IPS DF 19.7 (cell line): ENCODE results near the gene SPEF2.
A peak's percentile ranks its signal among the peaks of the same experiment; 100 is the strongest.

Experiments
- DNase-seq: peaks from one replicate; pipeline ENCODE4 v3.0.0-alpha.2; 2013; ENCODE audit warnings: low read depth, low spot score

Gene SPEF2, protein sequence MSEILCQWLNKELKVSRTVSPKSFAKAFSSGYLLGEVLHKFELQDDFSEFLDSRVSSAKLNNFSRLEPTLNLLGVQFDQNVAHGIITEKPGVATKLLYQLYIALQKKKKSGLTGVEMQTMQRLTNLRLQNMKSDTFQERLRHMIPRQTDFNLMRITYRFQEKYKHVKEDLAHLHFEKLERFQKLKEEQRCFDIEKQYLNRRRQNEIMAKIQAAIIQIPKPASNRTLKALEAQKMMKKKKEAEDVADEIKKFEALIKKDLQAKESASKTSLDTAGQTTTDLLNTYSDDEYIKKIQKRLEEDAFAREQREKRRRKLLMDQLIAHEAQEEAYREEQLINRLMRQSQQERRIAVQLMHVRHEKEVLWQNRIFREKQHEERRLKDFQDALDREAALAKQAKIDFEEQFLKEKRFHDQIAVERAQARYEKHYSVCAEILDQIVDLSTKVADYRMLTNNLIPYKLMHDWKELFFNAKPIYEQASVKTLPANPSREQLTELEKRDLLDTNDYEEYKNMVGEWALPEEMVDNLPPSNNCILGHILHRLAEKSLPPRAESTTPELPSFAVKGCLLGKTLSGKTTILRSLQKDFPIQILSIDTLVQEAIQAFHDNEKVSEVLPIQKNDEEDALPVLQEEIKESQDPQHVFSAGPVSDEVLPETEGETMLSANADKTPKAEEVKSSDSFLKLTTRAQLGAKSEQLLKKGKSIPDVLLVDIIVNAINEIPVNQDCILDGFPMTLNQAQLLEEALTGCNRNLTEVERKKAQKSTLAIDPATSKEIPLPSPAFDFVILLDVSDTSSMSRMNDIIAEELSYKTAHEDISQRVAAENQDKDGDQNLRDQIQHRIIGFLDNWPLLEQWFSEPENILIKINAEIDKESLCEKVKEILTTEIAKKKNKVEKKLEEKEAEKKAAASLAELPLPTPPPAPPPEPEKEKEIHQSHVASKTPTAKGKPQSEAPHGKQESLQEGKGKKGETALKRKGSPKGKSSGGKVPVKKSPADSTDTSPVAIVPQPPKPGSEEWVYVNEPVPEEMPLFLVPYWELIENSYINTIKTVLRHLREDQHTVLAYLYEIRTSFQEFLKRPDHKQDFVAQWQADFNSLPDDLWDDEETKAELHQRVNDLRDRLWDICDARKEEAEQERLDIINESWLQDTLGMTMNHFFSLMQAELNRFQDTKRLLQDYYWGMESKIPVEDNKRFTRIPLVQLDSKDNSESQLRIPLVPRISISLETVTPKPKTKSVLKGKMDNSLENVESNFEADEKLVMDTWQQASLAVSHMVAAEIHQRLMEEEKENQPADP (N-terminal part only)

DNA sequence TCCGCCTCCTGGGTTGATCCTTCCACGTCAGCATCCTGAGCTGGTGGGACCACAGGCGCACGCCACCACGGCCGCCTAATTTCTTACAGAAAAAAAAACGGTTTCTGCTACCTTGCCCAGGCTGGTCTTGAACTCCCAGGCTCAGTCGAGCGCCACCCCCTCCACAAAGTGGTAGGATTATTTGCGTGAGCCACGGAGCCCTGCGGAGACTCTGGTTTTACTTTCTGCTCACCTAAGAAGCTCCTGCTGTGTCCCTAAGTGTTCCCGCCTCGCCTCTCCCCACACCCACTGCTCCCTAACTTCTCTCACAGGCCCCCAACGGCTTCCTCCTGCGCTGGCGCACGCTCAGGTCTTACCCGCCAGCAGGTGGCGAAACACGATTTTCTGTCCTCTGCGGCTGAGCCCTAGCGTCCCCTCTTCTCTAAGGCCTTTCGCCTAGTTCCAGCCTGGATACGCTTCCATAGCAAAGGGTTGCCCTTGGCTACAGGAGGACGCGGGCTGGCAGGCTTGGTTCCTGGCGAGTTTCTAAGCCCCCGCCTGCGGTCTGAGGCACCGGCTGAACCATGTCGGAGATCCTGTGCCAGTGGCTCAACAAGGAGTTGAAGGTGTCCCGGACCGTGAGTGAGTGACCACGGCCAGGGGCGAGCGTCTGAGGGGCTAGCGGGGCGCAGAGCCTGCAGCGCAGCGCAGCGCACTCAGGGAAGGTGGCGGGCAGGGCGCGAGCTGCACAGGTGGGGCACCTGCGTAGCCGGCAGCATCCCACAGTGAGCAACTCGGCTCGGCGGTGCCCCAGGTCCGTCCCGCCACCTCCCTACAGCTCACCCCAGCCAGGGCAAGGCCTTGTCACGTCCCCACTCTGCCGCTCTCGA, at the start of gene SPEF2:
TSS of gene SPEF2 (plus strand) at position 429 of the 869 bp plus-strand sequence. CDS start at position 564, 135 bp downstream.
- DNase-seq: peak; percentile 85

DNA sequence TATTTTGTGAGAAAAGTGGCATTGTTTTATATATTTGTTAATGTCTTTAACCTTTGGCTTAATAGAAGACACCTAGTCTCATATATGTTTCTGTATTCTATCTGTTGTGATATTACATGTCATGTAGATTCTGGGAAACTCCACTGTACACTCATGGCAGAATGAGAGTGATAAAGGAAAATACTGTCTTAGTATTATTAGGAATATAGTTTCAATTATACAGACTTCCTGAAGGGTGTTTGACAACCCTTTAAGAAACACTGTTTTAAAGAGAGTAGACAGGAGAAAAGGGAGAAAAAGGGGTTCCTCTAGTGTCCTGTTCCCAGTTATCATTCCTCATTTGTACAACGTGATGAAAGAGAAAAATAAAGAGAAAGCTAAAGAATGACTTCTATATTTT, 42.1 kb upstream of the SPEF2 start:
- no peak for DNase-seq

DNA sequence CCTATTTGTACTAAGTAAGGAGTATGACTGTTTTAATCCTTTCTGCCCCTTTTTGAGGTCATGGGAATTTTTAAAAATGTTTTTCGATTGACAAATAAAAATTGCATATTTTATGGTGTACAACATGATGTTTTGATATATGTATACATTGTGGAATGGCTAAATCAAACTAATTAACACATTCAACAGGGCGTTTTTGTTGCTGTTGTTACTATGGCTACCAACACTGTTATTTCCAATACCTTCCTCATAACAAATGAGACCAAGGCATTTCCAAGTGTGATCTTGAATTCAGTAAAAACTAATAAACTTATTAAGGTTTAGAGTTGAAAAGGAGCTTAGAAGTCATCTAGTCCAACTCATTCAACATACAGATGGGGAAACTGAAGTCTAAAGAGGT, 30.2 kb upstream of the SPEF2 start:
- DNase-seq: no peak

DNA sequence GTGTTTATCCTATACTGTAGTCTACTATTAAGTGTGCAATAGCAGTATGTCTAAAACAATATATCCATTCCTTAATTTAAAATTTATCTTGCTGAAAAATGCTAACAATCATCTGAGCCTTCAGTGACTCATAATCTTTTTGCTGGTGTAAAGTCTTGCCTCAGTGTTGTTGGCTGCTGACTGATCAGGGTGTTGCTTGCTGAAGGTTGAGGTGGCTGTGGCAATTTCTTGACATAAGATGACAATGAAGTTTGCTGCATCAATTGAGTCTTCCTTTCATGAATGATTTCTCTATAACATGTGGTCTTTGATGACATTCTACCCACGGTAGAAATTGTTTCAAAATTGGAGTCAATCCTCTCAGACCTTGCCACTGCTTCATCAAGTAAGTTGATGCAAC, 24.3 kb upstream of the SPEF2 start:
- no peak for DNase-seq

DNA sequence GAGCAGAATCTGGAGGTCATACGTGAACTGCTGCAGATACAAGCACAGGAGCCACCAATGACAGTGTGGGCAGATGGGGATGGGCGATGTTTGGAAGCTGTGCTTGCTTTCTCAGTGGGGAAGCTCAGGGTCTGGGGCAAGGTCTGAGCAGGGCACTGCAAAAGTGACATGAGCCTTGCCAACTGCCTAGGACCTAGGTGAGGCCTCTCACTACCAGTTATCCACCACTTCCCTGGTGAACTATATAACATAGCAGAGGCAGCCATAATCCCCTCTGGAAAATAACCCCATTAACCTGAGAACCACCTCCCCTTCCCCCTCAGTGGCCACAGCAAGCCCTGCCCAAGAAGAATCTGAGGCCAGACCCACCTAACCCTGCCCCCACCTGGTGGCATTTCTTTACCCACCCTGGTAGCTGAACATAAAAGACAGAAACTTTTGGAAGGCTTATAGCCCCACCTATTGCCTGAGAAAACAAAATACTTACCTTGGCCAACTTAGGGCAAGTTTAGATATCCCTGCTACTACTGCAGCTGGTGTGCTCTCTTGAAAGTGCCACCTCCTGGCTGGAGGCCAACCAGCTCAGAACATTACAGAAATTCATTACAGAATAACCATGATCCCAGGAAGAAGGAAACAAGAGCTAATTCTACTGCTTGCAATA, 18.8 kb upstream of the SPEF2 start:
- peak; percentile 52 for DNase-seq

DNA sequence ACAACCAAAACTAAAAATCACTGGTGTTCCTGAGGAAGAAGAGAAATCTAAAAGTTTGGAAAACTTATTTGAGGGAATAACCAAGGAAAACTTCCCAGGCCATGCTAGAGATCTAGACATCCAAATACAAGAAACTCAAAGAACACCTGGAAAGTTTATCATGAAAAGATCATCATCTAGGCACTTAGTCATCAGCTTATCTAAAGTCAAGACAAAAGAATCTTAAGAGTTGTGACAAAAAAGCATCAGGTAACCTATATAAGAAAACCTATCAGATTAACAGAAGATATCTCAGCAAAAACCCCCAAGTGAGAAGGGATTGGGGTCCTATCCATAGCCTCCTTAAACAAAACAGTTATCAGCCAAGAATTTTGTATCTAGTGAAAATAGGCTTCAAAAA, 17.1 kb upstream of the SPEF2 start:
- DNase-seq: no peak

DNA sequence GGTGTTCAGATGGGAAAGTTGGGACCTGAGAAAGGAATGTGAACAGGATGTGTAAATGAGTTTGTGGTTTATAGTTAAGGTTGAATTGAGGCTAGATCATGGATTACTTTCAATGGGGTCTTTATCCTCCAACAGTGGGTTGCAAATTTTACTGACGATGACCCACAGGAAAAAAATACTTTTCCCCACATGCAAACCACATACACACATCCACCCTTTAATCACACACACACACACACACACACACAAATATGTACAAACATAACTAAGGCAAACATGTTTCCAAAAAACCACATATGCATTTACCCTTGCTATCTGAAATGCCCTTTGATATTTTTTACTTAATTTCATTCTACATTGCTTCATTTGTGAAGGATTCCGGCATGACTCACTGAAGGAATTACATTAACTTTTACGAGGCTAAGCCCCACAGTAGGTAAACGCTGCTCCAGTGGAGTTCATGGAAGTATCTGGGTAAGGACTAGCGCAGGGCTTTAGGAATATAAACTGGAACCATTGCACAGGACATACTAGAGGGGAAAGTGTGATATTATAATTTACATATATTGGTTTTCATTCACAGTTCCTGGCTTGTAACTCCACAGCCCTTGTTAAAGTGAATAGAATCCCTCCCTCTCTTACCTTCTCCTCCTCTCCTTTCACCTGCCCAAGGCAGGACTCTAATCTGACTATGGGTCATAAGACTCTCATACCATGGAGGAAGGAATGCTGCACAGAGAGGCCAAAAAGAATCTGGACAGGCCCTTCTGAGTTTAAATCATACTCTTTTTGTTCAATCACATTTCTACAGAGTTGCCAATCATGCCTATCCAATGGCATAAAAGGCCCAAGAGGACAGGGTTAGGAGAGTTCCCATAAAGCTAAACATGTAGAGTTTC, 8.5 kb upstream of the SPEF2 start:
- no peak for DNase-seq

DNA sequence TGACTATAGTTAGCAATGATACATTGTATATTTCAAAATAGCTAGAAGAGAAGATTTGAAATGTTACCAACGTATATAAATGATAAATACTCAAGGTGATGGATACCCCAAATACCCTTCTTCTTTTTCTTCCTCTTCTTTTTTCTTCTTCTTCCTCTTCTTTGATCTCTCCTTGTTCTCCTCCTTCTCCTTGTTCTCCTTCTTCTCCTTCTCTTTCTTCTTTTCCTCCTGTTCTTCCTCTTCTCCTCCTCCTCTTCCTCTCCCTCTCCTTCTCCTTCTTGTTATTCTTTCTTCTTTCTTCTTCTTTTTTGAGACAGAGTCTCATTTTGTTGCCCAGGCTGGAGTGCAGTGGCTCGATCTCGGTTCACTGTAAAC, 616 bp upstream of the SPEF2 start:
- DNase-seq: no peak

DNA sequence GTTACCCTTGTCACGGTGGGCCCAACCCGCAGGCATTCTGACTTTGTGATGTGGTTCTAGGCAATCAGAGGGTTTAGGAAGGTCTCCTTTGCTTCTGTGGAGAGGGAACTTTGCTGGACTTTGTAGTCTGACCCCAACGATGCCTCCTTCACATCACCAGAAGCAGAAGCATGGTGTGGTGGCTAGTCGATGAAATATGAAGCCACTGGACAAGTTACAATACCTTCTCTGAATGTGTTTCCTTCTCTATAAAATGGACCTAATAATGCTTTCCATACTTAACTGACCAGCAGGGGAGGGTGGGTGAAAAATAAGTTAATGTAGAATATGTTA, 607 bp downstream of the SPEF2 start:
- DNase-seq: no peak

DNA sequence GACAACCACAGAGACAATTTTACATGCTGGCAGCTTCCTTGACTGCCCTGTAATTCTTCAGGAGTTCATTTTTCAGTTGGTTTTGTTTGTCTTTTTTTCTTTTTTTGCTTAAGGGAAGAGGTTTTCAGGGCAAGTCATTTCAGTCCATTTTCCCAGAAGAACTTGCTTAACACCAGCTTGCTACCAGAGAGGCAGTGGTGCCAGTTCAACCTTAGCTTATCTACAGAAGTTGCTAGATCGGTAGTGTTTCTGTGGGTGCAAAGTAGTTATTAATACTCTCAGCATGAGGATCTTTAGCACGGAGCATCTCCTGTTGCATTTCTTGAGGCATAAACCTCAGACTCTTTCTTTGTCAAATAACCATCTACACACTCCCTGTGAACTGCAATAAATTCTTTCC, 1.1 kb downstream of the SPEF2 start:
- no peak for DNase-seq

DNA sequence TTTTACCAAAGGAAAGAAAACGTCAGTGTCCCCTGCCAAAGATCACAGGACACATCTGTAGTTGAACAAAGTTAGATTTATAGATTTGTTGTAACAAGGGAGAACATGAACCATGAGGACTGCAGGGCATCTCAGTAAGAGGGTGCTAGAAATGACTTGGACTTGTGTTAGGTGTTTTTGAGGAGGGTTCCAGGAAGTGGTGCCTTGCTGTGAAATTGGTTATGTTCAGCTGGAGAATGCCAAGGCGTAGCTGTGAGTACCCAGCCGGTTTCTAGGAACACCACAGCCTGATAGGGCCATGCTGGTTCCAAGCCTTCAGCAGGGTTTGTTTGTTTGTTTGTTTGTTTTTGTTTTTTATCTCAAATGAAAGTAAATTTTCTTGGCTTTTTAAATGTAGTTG, 5.3 kb downstream of the SPEF2 start:
- no peak for DNase-seq

DNA sequence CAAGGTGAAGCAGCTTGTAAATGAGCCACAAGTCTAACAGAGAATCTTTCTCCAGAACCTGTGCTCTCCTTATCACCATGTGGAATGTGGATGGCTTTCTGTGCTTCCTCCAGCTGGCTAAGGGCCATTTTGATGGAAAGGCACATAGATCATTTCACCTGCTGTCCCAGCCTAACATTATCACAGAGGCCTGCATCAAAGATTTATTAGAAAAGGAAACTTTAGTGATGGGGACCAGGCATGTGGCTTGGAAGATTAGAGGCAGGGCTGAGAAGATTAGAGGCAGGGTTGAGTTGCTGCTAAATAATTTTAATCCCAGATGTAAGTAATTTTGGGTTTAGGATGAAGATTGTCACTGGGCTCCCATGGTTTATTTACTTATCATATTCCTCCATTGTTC, 6.3 kb downstream of the SPEF2 start:
- DNase-seq: no peak

DNA sequence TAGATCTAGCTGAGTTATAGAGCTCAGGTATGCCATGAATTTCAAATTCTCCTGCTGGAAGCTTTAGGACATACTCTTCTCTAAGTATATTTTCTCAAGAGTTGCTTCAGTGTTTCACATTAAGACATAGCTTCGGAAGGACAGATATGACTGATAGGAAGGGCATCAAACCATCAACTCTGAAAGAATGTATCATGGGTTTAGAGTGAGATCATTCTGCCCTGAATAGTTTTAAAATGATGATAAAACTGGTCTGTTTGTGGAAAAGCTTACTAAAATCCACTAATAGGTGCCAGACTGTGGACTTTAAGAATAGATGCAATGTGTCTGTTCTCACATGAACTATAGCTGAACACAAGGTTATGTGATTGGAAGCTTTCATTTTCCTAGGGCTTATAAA, 8.4 kb downstream of the SPEF2 start:
- DNase-seq: no peak

DNA sequence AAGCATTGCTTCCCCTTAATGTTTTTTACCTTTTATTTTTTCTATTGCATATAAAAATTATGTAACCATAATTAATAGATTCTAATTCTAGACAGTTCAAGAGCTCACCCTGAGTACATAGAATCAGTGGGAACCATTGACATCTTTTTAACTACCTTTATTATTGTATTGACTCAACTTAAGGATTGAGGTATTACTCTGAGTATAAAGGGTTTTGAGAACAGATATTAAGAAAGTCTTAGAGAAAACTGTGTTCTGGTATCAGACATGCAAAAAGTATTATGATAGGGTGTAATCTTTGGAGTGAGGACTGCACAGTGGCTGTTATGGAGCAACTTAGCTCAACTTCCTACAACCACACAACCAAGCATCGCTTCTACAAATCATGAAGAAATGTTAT, 8.9 kb downstream of the SPEF2 start:
- no peak for DNase-seq

DNA sequence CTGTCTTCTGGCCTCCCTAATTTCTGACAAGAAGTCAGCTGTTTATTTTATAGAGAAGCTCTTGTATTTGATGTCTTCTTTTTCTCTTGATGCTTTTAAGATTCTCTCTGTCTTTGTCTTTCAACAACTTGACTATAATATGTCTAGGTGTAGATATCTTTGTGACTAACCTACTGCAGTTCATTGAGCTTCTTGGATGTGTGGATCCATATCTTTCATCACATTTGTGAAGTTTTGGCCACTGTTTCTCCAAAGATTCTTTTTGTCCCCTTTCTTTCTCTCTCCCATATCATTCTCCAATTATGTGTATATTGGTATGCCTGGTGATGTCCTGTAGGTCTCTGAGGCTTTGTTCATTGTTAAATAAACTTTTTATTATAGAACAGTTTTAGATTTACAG, 16.7 kb downstream of the SPEF2 start:
- no peak for DNase-seq

DNA sequence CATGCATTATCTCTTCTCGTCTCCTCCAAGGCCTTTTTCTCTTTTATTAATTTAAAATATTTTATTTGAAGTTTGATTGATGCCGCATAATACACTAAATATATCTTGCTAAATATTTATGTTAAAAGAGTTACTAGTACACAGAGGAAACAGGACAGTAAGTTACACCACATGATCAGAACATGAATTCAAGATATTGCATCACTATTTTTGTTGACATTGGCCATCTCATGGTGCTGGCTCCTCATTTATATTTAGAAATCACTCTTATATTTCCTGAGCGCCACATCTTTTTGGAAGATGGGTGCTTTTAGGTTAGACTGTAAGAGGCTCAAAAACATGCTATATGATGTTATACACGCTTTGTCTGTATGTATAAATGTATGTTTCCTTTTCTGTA, 23.0 kb downstream of the SPEF2 start:
- no peak for DNase-seq

DNA sequence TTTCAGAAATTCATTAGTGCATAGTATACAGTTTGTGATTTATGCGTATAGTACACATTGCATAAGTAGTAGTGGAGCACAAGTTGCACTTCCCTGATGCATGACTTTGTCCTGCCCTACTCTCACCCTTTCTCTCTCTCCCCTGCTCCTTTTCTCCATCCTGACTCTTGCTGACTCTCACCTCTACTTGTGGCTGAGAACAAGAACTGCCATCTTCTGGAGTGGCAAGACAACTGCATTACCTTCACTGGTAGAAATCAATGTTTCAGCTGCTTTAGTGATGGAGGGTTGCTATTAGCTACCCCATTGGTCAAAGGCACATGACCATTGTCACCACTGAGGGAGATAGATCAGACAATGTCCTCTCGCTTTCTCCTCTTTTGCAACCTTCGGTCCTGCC, 26.9 kb downstream of the SPEF2 start:
- peak; percentile 23 for DNase-seq

DNA sequence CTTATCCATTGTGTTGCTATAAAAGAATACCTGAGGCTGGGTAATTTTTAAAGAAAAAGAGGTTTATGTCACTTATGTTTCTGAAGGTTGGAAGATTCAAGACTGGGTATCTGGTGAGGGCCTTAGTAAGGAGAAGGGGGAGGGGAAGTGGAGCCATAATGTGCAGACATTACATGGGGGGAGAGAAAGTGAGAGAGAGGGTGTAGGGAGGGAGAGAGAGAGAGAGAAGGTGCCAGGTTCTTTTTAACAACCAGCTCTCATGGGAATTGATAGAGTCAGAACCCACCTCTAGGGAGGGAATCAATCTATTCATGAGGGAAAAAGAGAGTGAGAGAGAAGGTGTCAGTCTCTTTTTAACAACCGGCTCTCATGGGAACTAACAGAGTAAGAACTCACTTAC, 29.5 kb downstream of the SPEF2 start:
- DNase-seq: no peak

DNA sequence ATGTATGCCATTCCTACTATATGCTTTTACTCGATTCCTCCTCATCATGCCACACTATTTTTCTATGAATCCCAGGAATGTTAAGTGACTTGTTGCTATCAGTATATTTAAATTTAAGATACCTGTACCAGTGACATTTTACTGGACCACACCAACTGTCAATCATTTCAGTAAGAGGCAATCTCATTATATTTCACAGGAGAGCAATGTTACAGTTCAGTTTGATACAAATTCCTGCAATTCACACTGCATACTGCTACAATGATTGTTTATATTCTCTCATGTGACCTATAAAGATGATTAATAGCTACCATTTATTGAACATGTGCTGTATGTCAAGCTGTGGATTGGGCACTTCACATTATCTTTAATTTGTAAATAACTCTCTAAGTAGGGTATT, 30.0 kb downstream of the SPEF2 start:
- DNase-seq: no peak
